HCT116 (cell line): ENCODE data around the gene FHDC1.

ENCODE experiments used
- CTCF ChIP-seq, 3 experiments: fragments of 200-600 bp in 1 of 3; sonication (generic) in 1 of 3; IDR thresholded peaks in 2 of 3; conservative IDR thresholded peaks in 1 of 3; 2 replicates each; pipeline ENCODE4 v1.5.1; 2012 to 2017; ENCODE audit warnings: low read depth in 2 of 3, low read length in 2 of 3, antibody characterized with exemption in 1 of 3, borderline replicate concordance in 1 of 3, control low read depth in 1 of 3, mild to moderate bottlenecking in 1 of 3, mixed read lengths in 1 of 3, mixed run types in 1 of 3, moderate library complexity in 1 of 3; ENCODE audit not compliant: insufficient read depth in 1 of 3
- POLR2A ChIP-seq: IDR thresholded peaks from 2 replicates; pipeline ENCODE4 v1.7.0; 2011; ENCODE audit warnings: borderline replicate concordance; ENCODE audit not compliant: insufficient read depth, insufficient read length; ENCODE audit errors: extremely low read depth
- POLR2AphosphoS5 ChIP-seq: IDR thresholded peaks from 2 replicates; pipeline ENCODE4 v1.6.1; 2011; ENCODE audit warnings: mild to moderate bottlenecking, low read depth, low read length, moderate library complexity
- SIN3A ChIP-seq: IDR thresholded peaks from 2 replicates; pipeline ENCODE4 v1.6.1; 2012; ENCODE audit warnings: low read depth

- TF ChIP-seq CTCF (IDR thresholded peaks at IDR 0.05 in 2 of 3, conservative IDR thresholded peaks at IDR 0.05 in 1 of 3; ENCODE audit: borderline replicate concordance in 1 of 3, insufficient read depth in 1 of 3, low read depth in 2 of 3, low read length in 2 of 3) (no peak), SIN3A (no peak), POLR2A (no peak), POLR2AphosphoS5 (no peak)
These were observed 83.8 kb downstream of the FHDC1 start for GRCh38 chr4:153019906-153020305.
